Panc1 (cell line): ENCODE measurements around the gene ATP6V1E1. TPM values are rescaled to one million over a fixed set of nuclear protein-coding genes. Genes with fewer than 3 reads are reported as not detected.

Experiments
- ATAC-seq: fragments of 200-7000 bp; cut with Tn5 transposase; 2 replicates; pipeline ENCODE4 v1.9.1; 2020; ENCODE audit warnings: mild to moderate bottlenecking, moderate library complexity
- Bru-seq: library from RNA; stranded (reverse); fragments of 400-500 nt; gene quantifications from one replicate; lab custom pipeline; 2021; lab: Mats Ljungman, UMichigan
- BruChase-seq, 2 experiments: library from RNA; stranded (reverse); fragments of 400-500 nt; gene quantifications; one replicate each; lab custom pipeline; 2021; lab: Mats Ljungman, UMichigan
- BruUV-seq: library from RNA; stranded (reverse); fragments of 400-500 nt; replicated peaks from 2 replicates; lab custom pipeline; 2021; lab: Mats Ljungman, UMichigan
- CTCF ChIA-PET: fragments of 300-600 bp; sonication (Branson Sonifier 250); formaldehyde crosslinking; loops from one replicate; lab custom pipeline; 2022; ENCODE audit warnings: antibody characterized with exemption; lab: Charles Lee
- POLR2A ChIA-PET: fragments of 300-600 bp; sonication (Branson Sonifier 250); formaldehyde crosslinking; loops from one replicate; lab custom pipeline; 2022; ENCODE audit warnings: antibody characterized with exemption; lab: Charles Lee
- DNase-seq: peaks from one replicate; pipeline ENCODE4 v3.0.0-alpha.2; 2010; ENCODE audit warnings: low read depth, low spot score
- H3K27ac ChIP-seq: 2 replicates; pipeline ENCODE4 v1.5.1; 2011; ENCODE audit warnings: mild to moderate bottlenecking, low read length, inconsistent platforms
- H3K27me3 ChIP-seq: fragments of 200-500 bp; sonication (Bioruptor generic); 2 replicates; pipeline ENCODE4 v1.6.0; 2014; ENCODE audit warnings: low read length, inconsistent platforms; ENCODE audit not compliant: control insufficient read depth, insufficient read depth
- H3K36me3 ChIP-seq: fragments of 200-500 bp; sonication (Bioruptor generic); 2 replicates; pipeline ENCODE4 v1.5.1; 2014; ENCODE audit warnings: inconsistent platforms, mild to moderate bottlenecking, low read length, moderate library complexity; ENCODE audit not compliant: control insufficient read depth, insufficient read depth
- H3K4me1 ChIP-seq: 2 replicates; pipeline ENCODE4 v1.5.1; 2011; ENCODE audit warnings: inconsistent platforms, mild to moderate bottlenecking, low read length, moderate library complexity; ENCODE audit not compliant: control insufficient read depth, insufficient read depth
- H3K4me3 ChIP-seq, 2 experiments: 2 replicates each; pipeline ENCODE4 v1.5.1; 2011 to 2012; ENCODE audit warnings: low read depth in 2 of 2, low read length in 2 of 2, mild to moderate bottlenecking in 2 of 2, inconsistent platforms in 1 of 2, moderate library complexity in 1 of 2
- H3K9me3 ChIP-seq: fragments of 200-500 bp; sonication (Bioruptor generic); 2 replicates; pipeline ENCODE4 v1.5.1; 2014; ENCODE audit warnings: low read depth, mild to moderate bottlenecking, inconsistent platforms, low read length, moderate library complexity; ENCODE audit not compliant: control insufficient read depth, insufficient read depth
- CTCF ChIP-seq: fragments of 450-650 bp; IDR thresholded peaks from 2 replicates; pipeline ENCODE4 v1.5.1; 2017; ENCODE audit warnings: mild to moderate bottlenecking
- POLR2AphosphoS5 ChIP-seq: IDR thresholded peaks from 2 replicates; pipeline ENCODE4 v1.6.1; 2012; ENCODE audit warnings: mild to moderate bottlenecking, low read depth, low read length, moderate library complexity
- REST ChIP-seq, 2 experiments: IDR thresholded peaks; 2 replicates each; pipeline ENCODE4 v1.6.1; 2011 to 2012; ENCODE audit warnings: low read depth in 2 of 2, control low read depth in 1 of 2, low read length in 1 of 2, mild to moderate bottlenecking in 1 of 2, moderate library complexity in 1 of 2; ENCODE audit not compliant: insufficient read depth in 1 of 2
- SIN3A ChIP-seq: IDR thresholded peaks from 2 replicates; pipeline ENCODE4 v1.6.1; 2012; ENCODE audit warnings: low read depth, mild to moderate bottlenecking, low read length, moderate library complexity, borderline replicate concordance; ENCODE audit not compliant: insufficient read depth
- TCF7L2 ChIP-seq: IDR thresholded peaks from 2 replicates; pipeline ENCODE4 v1.6.1; 2011; ENCODE audit warnings: mild to moderate bottlenecking, low read depth, low read length, inconsistent platforms
- in situ Hi-C: cut with HindIII; loops from 2 replicates; pipeline ENCODE4 v1.10.0; 2016; ENCODE audit warnings: low sequenced_read_pairs, low pct_unique_long_range_greater_than_20kb
- intact Hi-C: fragments of 100-400 bp; cut with micrococcal nuclease; formaldehyde crosslinking; loops from one replicate; pipeline ENCODE4 v1.10.0; 2022; ENCODE audit not compliant: unreplicated experiment
- long read RNA-seq: library from polyadenylated mRNA; unstranded; transcript quantifications from one replicate; pipeline ENCODE4 v2.0.0, GENCODE V29; 2021; ENCODE audit not compliant: unreplicated experiment
- polyA plus RNA-seq: library from polyadenylated mRNA; unstranded; fragments of >200 nt; gene quantifications from one replicate; pipeline ENCODE4 v1.2.1, GENCODE V29; 2012; ENCODE audit warnings: missing spikeins; ENCODE audit not compliant: insufficient read length
- total RNA-seq: library from RNA; stranded (reverse); gene quantifications from one replicate; pipeline ENCODE4 v1.2.1, GENCODE V29; 2021; ENCODE audit not compliant: unreplicated experiment

Gene ATP6V1E1
- total RNA-seq (136 TPM), Bru-seq, nascent RNA (percentile 83 among the genes with signal in this experiment), BruChase-seq, experiment 1, labeled RNA remaining after a 2-hour chase (percentile 74 among the genes with signal in this experiment), BruChase-seq, experiment 2, labeled RNA remaining after a 6-hour chase (percentile 85 among the genes with signal in this experiment)
- polyA plus RNA-seq = 110 TPM
- long read RNA-seq, transcript ATP6V1E1-201 (9 exons, 1,402 nt) = major isoform, 71 of 164 reads
- long read RNA-seq, partial matches to known transcripts = 6 of 164 reads
- long read RNA-seq, other reads (novel, unspliced or antisense) = 87 of 164 reads

GRCh38 chr22:17628406-17629172, at the start of gene ATP6V1E1:
Gene ATP6V1E1 (minus strand): TSS chr22:17628749. CDS start chr22:17628635, 114 bp downstream.
- Histone ChIP-seq H3K4me3 (peak within 1 kb of the TSS; percentile 97 to 98), H3K27me3 (no peaks in the 10 kb centered on the region), H3K4me1 (peaks cover 18% of the 10 kb centered on the region), H3K27ac (peak within 1 kb of the TSS; percentile 97), H3K36me3 (peaks cover 2% of the 10 kb centered on the region; the same call in 1 of the 2 replicates), H3K9me3 (no peaks in the 10 kb centered on the region)
- intact Hi-C loops = no loop called here
- DNase-seq = peak; percentile 86
- POLR2A ChIA-PET = interaction anchor here (1.5 kb wide), 1 partner anchor 11 kb away, joined by 3 read pairs; the partner anchor contains the start of gene BCL2L13
- BruUV-seq = no TSS peak
- ATAC-seq = peak; percentile 99
- peak; percentile 82 for TF ChIP-seq POLR2AphosphoS5
- TF ChIP-seq CTCF = no peak
- in situ Hi-C loops = no loop called here
- CTCF ChIA-PET = no interaction called here

GRCh38 chr22:17675584-17675983, 47.0 kb upstream of the ATP6V1E1 start:
- Histone ChIP-seq H3K4me1 (0 out of 2 replicates have a peak, but pooled peaks cover 5% of the 10 kb centered on the region), H3K36me3 (no peaks in the 10 kb centered on the region), H3K27ac (no peak overlapping the region), H3K4me3 (no peak overlapping the region), H3K9me3 (no peaks in the 10 kb centered on the region), H3K27me3 (no peaks in the 10 kb centered on the region)
- ATAC-seq (no peak), DNase-seq (no peak)
- ChIA-PET POLR2A (no interaction called here), CTCF (interaction anchor here (0.6 kb wide), 1 partner anchor 29 kb away, joined by 4 read pairs; no protein-coding TSS in a partner anchor)
- intact Hi-C loops = no loop called here
- TF ChIP-seq CTCF (no peak), REST (IDR thresholded peaks at IDR 0.05; ENCODE audit: insufficient read depth in 1 of 2, low read depth in 2 of 2, low read length in 1 of 2) (no peak), TCF7L2 (no peak), SIN3A (no peak), POLR2AphosphoS5 (no peak)
- BruUV-seq = no TSS peak
- in situ Hi-C loops = no loop called here
